HG02885 (cell line): ENCODE data around the gene GID4.

Experiments used
- ATAC-seq: cut with Tn5 transposase; IDR thresholded peaks from one replicate; pipeline ENCODE4 v1.9.1; 2021; ENCODE audit warnings: mild to moderate bottlenecking; ENCODE audit not compliant: unreplicated experiment, poor library complexity

The GID4 gene

GRCh38 chr17:18093616-18094408 is 54.6 kb downstream of the GID4 start:
- no peak for ATAC-seq

GRCh38 chr17:18094409-18094807 is 55.2 kb downstream of the GID4 start:
- ATAC-seq: no peak

- ATAC-seq: no peak
These were observed 60.3 kb downstream of the GID4 start for GRCh38 chr17:18099516-18099915.

GRCh38 chr17:18100616-18101015 is 61.4 kb downstream of the GID4 start:
- ATAC-seq: no peak

GRCh38 chr17:18101828-18102227 is 62.6 kb downstream of the GID4 start:
- ATAC-seq: no peak

- no peak for ATAC-seq
These were observed 63.4 kb downstream of the GID4 start for GRCh38 chr17:18102640-18103039.

GRCh38 chr17:18105027-18105426 is 65.8 kb downstream of the GID4 start:
- ATAC-seq: no peak

- ATAC-seq: no peak
These were observed 66.4 kb downstream of the GID4 start for GRCh38 chr17:18105595-18105994.

GRCh38 chr17:18106211-18106610 is 67.0 kb downstream of the GID4 start:
- ATAC-seq: no peak

- ATAC-seq: no peak
These were observed 68.0 kb downstream of the GID4 start for GRCh38 chr17:18107061-18107790.

- no peak for ATAC-seq
These were observed 68.8 kb downstream of the GID4 start for GRCh38 chr17:18107971-18108370.

GRCh38 chr17:18108401-18109312 is 69.4 kb downstream of the GID4 start, which contains the start of gene MYO15A:
TSS of gene MYO15A (plus strand) at chr17:18108756. CDS start at chr17:18118801, 10,045 bp downstream.
- ATAC-seq: no peak

- no peak for ATAC-seq
These were observed 70.8 kb downstream of the GID4 start for GRCh38 chr17:18109935-18110485.

GRCh38 chr17:18110636-18111145 is 71.5 kb downstream of the GID4 start:
- ATAC-seq: no peak

GRCh38 chr17:18111330-18111971 is 72.2 kb downstream of the GID4 start:
- no peak for ATAC-seq

- no peak for ATAC-seq
These were observed 76.3 kb downstream of the GID4 start for GRCh38 chr17:18115517-18115916.

GRCh38 chr17:18116078-18116477 is 76.9 kb downstream of the GID4 start:
- ATAC-seq: no peak

GRCh38 chr17:18117533-18117932 is 78.3 kb downstream of the GID4 start:
- no peak for ATAC-seq
